ENCODE data around the gene ABCC1.

ABCC1 gene

GRCh38 chr16:16168431-16168830, 219.0 kb downstream of the ABCC1 start:
- ATAC-seq (ENCODE audit: insufficient read depth, low read depth) (no peak), DNase-seq (no peak)
- no peak overlapping the region for H3K9ac ChIP-seq (ENCODE audit: low read depth, low read length)
- no peak overlapping the region for H3K4me2 ChIP-seq (ENCODE audit: insufficient read depth, low read length)
- H3K4me3 ChIP-seq (ENCODE audit: low read depth in 1 of 2, low read length in 2 of 2) = no peak overlapping the region
- H3K4me1 ChIP-seq (ENCODE audit: insufficient read depth, low read length) = peaks cover 9% of the 10 kb centered on the region; the same call in 1 of the 2 replicates
- no peaks in the 10 kb centered on the region for H3K9me3 ChIP-seq (ENCODE audit: insufficient read depth, low read length, severe bottlenecking)
- H3K27me3 ChIP-seq (ENCODE audit: insufficient read depth, low read length, poor library complexity) = no peaks in the 10 kb centered on the region
- no peak overlapping the region for H2AFZ ChIP-seq (ENCODE audit: low read depth, low read length)
- no peak overlapping the region for H3K27ac ChIP-seq (ENCODE audit: low read length)
- H3K36me3 ChIP-seq (ENCODE audit: insufficient read depth, low read length) = no peaks in the 10 kb centered on the region
- TF ChIP-seq EZH2 (IDR thresholded peaks at IDR 0.05; ENCODE audit: borderline replicate concordance, low read depth, low read length, severe bottlenecking) (no peak), CTCF (IDR thresholded peaks at IDR 0.05; ENCODE audit: borderline replicate concordance, extremely low read depth, low read length, poor library complexity, severe bottlenecking) (no peak)
- no peaks in the 10 kb centered on the region for H3K79me2 ChIP-seq (ENCODE audit: insufficient read depth, low read length)
- H4K20me1 ChIP-seq (ENCODE audit: insufficient read depth, low read length) = no peaks in the 10 kb centered on the region

- no peak overlapping the region for H3K9ac ChIP-seq (ENCODE audit: low read depth, low read length)
- H3K36me3 ChIP-seq (ENCODE audit: insufficient read depth, low read length) = no peaks in the 10 kb centered on the region
Measured at GRCh38 chr16:16169615-16170014, 220.2 kb downstream of the ABCC1 start.

GRCh38 chr16:16171332-16171919, 222.0 kb downstream of the ABCC1 start:
- Histone ChIP-seq H3K4me2 (ENCODE audit: insufficient read depth, low read length) (no peak overlapping the region), H3K4me1 (ENCODE audit: insufficient read depth, low read length) (no peaks in the 10 kb centered on the region), H3K4me3 (ENCODE audit: low read depth in 1 of 2, low read length in 2 of 2) (no peak overlapping the region), H3K9ac (ENCODE audit: low read depth, low read length) (no peak overlapping the region), H3K79me2 (ENCODE audit: insufficient read depth, low read length) (no peaks in the 10 kb centered on the region), H3K9me3 (ENCODE audit: insufficient read depth, low read length, severe bottlenecking) (no peaks in the 10 kb centered on the region), H3K27ac (ENCODE audit: low read length) (no peak overlapping the region), H3K36me3 (ENCODE audit: insufficient read depth, low read length) (no peaks in the 10 kb centered on the region), H4K20me1 (ENCODE audit: insufficient read depth, low read length) (no peaks in the 10 kb centered on the region), H3K27me3 (ENCODE audit: insufficient read depth, low read length, poor library complexity) (no peaks in the 10 kb centered on the region), H2AFZ (ENCODE audit: low read depth, low read length) (no peak overlapping the region)
- TF ChIP-seq EZH2 (IDR thresholded peaks at IDR 0.05; ENCODE audit: borderline replicate concordance, low read depth, low read length, severe bottlenecking) = no peak
- no peak for TF ChIP-seq CTCF (IDR thresholded peaks at IDR 0.05; ENCODE audit: borderline replicate concordance, extremely low read depth, low read length, poor library complexity, severe bottlenecking)
- ATAC-seq (ENCODE audit: insufficient read depth, low read depth) = no peak
- DNase-seq = no peak

More at GRCh38 chr16:16169615-16170014, 220.2 kb downstream of the ABCC1 start:
- no peaks in the 10 kb centered on the region for H4K20me1 ChIP-seq (ENCODE audit: insufficient read depth, low read length)
- H3K4me2 ChIP-seq (ENCODE audit: insufficient read depth, low read length) = no peak overlapping the region
- no peak overlapping the region for H3K4me3 ChIP-seq (ENCODE audit: low read depth in 1 of 2, low read length in 2 of 2)
- ATAC-seq (ENCODE audit: insufficient read depth, low read depth) (no peak), DNase-seq (no peak)
- no peaks in the 10 kb centered on the region for H3K79me2 ChIP-seq (ENCODE audit: insufficient read depth, low read length)
- TF ChIP-seq CTCF (IDR thresholded peaks at IDR 0.05; ENCODE audit: borderline replicate concordance, extremely low read depth, low read length, poor library complexity, severe bottlenecking) (no peak), EZH2 (IDR thresholded peaks at IDR 0.05; ENCODE audit: borderline replicate concordance, low read depth, low read length, severe bottlenecking) (no peak)
- no peaks in the 10 kb centered on the region for H3K9me3 ChIP-seq (ENCODE audit: insufficient read depth, low read length, severe bottlenecking)
- H3K27ac ChIP-seq (ENCODE audit: low read length) = no peak overlapping the region
- H2AFZ ChIP-seq (ENCODE audit: low read depth, low read length) = no peak overlapping the region
- H3K4me1 ChIP-seq (ENCODE audit: insufficient read depth, low read length) = no peaks in the 10 kb centered on the region
- H3K27me3 ChIP-seq (ENCODE audit: insufficient read depth, low read length, poor library complexity) = no peaks in the 10 kb centered on the region

All from DND-41 (cell line).